ENCODE measurements around the gene NPHS1. TPM values are rescaled to one million over a fixed set of nuclear protein-coding genes. Genes with fewer than 3 reads are reported as not detected.

NPHS1 gene
- total RNA-seq, 2 experiments from 2014 or later: not detected

DNA sequence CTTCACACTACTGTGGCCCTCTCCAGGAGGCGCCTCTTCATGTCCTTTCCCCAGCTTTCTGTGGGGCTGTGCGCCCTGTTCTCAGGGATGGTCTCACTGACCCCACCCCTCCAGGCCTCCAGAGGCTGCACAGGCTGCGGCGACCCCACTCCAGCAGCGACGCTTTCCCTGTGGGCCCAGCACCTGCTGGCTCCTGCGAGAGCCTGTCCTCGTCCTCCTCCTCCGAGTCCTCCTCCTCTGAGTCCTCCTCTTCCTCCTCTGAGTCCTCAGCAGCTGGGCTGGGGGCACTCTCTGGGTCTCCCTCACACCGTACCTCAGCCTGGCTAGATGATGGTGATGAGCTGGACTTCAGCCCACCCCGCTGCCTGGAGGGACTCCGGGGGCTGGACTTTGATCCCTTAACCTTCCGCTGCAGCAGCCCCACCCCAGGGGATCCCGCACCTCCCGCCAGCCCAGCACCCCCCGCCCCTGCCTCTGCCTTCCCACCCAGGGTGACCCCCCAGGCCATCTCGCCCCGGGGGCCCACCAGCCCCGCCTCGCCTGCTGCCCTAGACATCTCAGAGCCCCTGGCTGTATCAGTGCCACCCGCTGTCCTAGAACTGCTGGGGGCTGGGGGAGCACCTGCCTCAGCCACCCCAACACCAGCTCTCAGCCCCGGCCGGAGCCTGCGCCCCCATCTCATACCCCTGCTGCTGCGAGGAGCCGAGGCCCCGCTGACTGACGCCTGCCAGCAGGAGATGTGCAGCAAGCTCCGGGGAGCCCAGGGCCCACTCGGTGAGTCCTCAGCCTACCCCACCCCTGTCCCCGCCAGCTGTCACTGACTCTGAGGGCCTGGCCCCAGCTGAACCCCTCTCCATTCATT, 65.8 kb downstream of the NPHS1 start:
- H3K36me3 Mint-ChIP-seq: peaks cover 3% of the 10 kb centered on the region
- H3K4me1 Mint-ChIP-seq (ENCODE audit: low read depth): no peaks in the 10 kb centered on the region
- no peak overlapping the region for H3K4me3 Mint-ChIP-seq
- no peaks in the 10 kb centered on the region for H3K9me3 Mint-ChIP-seq
- DNase-seq: no peak
- ChIA-PET CTCF (no interaction called here), POLR2A (interaction anchor here (1.0 kb wide), 1 partner anchor 49 kb away, joined by 3 read pairs; no protein-coding TSS in a partner anchor)
- no peaks in the 10 kb centered on the region for H3K27me3 Mint-ChIP-seq
- H3K27ac Mint-ChIP-seq: no peak overlapping the region
- intact Hi-C loops (cut with micrococcal nuclease): no loop called here

DNA sequence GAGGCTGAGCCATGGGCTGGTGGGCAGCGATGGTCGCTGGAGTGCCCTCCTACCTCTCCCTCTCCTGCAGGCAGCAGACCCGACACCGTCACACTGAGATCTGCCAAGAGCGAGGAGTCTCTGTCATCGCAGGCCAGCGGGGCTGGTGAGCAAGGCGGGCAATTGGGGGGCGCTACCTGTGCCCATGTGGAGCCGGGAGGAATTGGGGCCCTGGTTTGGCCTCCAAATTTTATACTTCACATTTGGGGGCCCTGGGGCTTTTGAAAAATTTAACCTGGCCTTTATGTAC, 67.0 kb downstream of the NPHS1 start:
- Mint-ChIP-seq H3K4me3 (no peak overlapping the region), H3K36me3 (peaks cover 3% of the 10 kb centered on the region), H3K9me3 (no peaks in the 10 kb centered on the region), H3K4me1 (ENCODE audit: low read depth) (no peaks in the 10 kb centered on the region), H3K27me3 (no peaks in the 10 kb centered on the region), H3K27ac (no peak overlapping the region)
- POLR2A ChIA-PET: no interaction called here
- intact Hi-C loops (cut with micrococcal nuclease): no loop called here
- CTCF ChIA-PET: no interaction called here
- DNase-seq: no peak

DNA sequence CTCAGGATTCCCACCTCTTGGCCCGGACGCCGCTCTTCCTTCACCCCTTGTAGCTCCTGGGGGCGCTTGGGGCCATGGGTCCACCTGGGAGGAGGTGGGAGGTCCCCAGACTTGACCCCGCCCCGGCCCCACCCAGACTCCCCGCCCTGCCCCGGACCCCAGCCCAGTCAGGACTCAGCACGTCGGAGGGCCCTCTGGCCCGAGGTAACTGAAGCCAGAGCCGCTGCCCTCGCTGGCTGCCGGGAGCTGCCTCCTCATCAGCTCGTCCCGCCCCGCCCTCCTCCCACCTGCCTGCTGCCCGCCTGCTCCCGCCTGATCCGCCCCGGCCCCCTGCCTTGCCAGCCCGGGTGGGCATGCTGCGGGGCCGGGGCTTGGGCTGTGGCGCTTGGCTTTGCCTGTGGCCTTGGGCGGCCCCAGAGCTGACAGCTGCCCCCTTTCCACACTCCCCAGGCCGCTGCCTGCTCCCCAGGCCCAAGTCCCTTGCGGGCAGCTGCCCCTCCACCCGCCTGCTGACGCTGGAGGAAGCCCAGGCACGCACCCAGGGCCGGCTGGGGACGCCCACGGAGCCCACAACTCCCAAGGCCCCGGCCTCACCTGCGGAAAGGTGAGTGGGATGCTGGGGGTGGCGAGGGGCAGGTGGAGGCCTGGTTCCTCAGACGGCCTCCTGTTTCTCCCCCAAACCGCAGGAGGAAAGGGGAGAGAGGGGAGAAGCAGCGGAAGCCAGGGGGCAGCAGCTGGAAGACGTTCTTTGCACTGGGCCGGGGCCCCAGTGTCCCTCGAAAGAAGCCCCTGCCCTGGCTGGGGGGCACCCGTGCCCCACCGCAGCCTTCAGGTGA, 67.6 kb downstream of the NPHS1 start:
- intact Hi-C loops (cut with micrococcal nuclease): no loop called here
- Mint-ChIP-seq H3K27ac (no peak overlapping the region), H3K4me1 (ENCODE audit: low read depth) (no peaks in the 10 kb centered on the region), H3K27me3 (no peaks in the 10 kb centered on the region), H3K9me3 (no peaks in the 10 kb centered on the region), H3K4me3 (no peak overlapping the region), H3K36me3 (peaks cover 3% of the 10 kb centered on the region)
- POLR2A ChIA-PET: interaction anchor here (0.6 kb wide), 1 partner anchor 330 kb away, joined by 3 read pairs; no protein-coding TSS in a partner anchor
- CTCF ChIA-PET: no interaction called here
- DNase-seq: no peak

DNA sequence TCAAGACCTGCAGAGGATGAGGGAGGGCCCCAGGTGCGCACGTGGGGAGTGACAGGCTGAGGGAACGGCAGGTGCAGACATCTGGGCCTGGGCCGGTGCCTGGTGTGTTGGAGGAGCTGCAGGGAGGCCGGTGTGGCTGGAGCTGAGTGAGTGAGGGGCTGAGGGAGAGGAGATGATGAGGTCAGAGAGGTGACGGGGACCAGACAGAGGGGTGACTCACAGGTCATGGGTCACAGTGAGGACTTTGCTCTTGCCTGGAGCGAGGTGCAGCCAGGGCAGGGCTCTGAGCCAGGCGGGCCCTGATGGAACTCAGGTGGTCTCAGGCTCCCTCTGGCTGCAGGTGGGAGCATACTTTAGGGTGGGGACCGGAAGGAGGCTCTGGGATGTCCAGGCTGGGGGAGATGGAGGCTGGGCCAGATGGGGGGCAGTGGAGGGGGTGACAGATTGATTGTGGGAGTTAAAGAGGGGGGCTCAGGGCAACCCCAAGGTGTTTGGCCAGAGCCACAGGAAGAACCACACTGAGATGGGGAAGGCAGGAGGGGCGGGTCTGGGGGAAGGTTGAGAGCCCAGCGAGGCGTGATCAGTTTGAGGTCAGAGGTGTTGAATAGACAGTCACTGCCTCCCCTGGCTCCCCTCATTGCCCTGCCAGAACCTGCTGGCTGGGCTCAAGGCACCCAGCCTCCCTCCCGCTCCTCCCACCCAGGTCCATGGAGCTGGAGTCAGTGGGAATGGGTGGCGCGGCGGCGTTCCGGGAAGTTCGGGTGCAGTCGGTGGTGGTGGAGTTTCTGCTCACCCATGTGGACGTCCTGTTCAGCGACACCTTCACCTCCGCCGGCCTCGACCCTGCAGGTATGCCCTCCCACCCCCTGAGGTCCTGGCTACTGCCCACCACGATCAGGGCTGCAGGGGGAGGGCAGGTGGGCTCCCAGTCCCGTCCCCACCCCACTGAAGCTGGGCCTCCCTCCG, 68.6 kb downstream of the NPHS1 start:
- Mint-ChIP-seq H3K4me3 (no peak overlapping the region), H3K27ac (no peak overlapping the region), H3K36me3 (peaks cover 3% of the 10 kb centered on the region), H3K9me3 (no peaks in the 10 kb centered on the region), H3K4me1 (ENCODE audit: low read depth) (no peaks in the 10 kb centered on the region), H3K27me3 (no peaks in the 10 kb centered on the region)
- no peak for DNase-seq
- intact Hi-C loops (cut with micrococcal nuclease): no loop called here
- CTCF ChIA-PET: no interaction called here
- POLR2A ChIA-PET: no interaction called here

DNA sequence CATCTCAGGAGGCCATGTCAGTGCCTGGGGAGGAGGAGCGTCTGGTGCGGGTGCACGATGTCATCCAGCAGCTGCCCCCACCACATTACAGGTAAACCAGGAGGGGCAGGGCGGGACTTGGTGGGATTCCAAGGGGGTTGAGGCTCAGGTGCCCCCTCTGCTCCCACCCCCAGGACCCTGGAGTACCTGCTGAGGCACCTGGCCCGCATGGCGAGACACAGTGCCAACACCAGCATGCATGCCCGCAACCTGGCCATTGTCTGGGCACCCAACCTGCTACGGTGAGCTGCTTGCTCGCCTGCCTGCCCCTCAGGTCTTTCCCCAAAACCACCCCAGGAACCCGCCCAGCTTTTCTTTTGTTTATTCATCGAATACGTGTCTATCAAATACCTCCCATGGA, 69.7 kb downstream of the NPHS1 start:
- DNase-seq: no peak
- Mint-ChIP-seq H3K4me1 (ENCODE audit: low read depth) (no peaks in the 10 kb centered on the region), H3K27ac (no peak overlapping the region), H3K4me3 (no peak overlapping the region), H3K9me3 (no peaks in the 10 kb centered on the region), H3K27me3 (no peaks in the 10 kb centered on the region), H3K36me3 (peaks cover 3% of the 10 kb centered on the region)
- CTCF ChIA-PET: no interaction called here
- intact Hi-C loops (cut with micrococcal nuclease): no loop called here
- POLR2A ChIA-PET: no interaction called here

DNA sequence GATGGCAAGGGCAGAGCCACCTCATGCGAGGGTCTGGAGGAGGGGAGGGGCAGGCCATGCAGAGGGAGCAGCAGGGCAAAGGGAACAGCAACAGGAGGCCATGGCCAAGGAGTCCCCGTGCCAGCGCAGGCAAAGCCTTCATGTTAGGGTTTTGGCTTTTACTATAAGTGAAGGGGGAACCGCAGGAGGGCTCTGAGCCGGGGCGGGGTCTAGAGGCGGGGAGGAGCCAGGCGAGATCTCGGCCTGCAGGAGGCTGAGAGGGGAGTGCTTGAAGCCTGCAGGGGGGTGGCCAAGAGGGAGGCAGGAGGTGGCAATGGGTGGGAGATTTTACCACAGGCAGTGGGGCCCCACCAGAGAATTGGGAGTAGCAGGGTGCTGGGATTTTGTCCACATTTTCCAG, 70.7 kb downstream of the NPHS1 start:
- Mint-ChIP-seq H3K27ac (no peak overlapping the region), H3K27me3 (no peaks in the 10 kb centered on the region), H3K4me1 (ENCODE audit: low read depth) (peaks cover 4% of the 10 kb centered on the region), H3K36me3 (peaks cover 3% of the 10 kb centered on the region), H3K4me3 (no peak overlapping the region), H3K9me3 (no peaks in the 10 kb centered on the region)
- DNase-seq: no peak
- CTCF ChIA-PET: no interaction called here
- POLR2A ChIA-PET: no interaction called here
- intact Hi-C loops (cut with micrococcal nuclease): no loop called here

DNA sequence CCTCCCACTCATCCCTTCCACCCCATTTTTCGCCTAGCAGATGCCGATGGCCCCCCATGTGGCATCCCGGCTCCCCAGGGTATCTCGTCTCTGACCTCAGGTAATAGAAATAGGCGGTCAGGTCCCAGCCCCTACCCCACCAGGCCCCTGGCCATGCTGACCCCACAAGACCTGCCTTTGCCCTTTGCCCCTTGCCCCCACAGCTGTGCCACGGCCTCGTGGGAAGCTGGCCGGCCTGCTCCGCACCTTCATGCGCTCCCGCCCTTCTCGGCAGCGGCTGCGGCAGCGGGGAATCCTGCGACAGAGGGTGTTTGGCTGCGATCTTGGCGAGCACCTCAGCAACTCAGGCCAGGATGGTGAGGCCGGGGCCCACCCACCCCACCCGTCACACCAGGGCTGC, 71.6 kb downstream of the NPHS1 start:
- POLR2A ChIA-PET: no interaction called here
- H3K9me3 Mint-ChIP-seq: no peaks in the 10 kb centered on the region
- H3K27ac Mint-ChIP-seq: no peak overlapping the region
- peaks cover 3% of the 10 kb centered on the region for H3K36me3 Mint-ChIP-seq
- peaks cover 9% of the 10 kb centered on the region for H3K4me1 Mint-ChIP-seq (ENCODE audit: low read depth)
- intact Hi-C loops (cut with micrococcal nuclease): no loop called here
- CTCF ChIA-PET: no interaction called here
- no peak overlapping the region for H3K4me3 Mint-ChIP-seq
- no peak for DNase-seq
- H3K27me3 Mint-ChIP-seq: no peaks in the 10 kb centered on the region

DNA sequence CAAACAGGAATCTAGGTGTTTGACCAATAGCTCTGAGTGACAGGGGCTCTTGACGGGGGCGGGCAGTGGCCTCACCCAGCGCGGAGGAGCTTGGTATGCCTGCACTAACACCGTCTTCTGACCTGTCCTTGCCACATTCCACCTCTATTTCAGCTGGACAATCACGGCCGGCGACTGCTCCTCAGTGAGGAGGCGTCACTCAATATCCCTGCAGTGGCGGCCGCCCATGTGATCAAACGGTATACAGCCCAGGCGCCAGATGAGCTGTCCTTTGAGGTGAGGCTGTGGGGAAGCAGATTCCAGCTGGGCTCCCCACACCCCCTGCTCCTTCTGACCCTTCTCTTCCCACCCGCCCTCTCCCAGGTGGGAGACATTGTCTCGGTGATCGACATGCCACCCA, 72.2 kb downstream of the NPHS1 start:
- ChIA-PET CTCF (no interaction called here), POLR2A (no interaction called here)
- DNase-seq: no peak
- Mint-ChIP-seq H3K27ac (no peak overlapping the region), H3K36me3 (peaks cover 3% of the 10 kb centered on the region), H3K4me1 (ENCODE audit: low read depth) (peaks cover 9% of the 10 kb centered on the region), H3K4me3 (no peak overlapping the region), H3K9me3 (no peaks in the 10 kb centered on the region), H3K27me3 (no peaks in the 10 kb centered on the region)
- intact Hi-C loops (cut with micrococcal nuclease): no loop called here

DNA sequence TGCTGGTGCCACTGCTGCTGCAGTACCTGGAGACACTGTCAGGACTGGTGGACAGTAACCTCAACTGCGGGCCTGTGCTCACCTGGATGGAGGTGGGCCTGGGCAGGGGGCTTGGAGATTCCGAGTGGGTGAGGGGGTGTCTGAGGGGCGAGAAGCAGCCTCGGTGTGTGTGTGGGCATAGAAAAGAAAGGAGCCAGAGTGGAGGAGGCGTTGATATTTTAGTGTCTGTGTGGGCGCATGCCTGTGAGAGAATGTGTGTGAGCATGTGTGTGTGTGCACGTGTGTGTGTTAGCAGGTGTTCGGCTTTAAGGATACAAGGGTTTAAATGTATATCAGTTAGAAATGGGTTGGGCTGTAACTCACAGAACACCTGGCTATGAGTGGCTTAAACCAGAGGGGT, 73.3 kb downstream of the NPHS1 start:
- no peaks in the 10 kb centered on the region for H3K9me3 Mint-ChIP-seq
- CTCF ChIA-PET: no interaction called here
- H3K36me3 Mint-ChIP-seq: peaks cover 3% of the 10 kb centered on the region
- H3K27me3 Mint-ChIP-seq: no peaks in the 10 kb centered on the region
- no peak overlapping the region for H3K27ac Mint-ChIP-seq
- no peak overlapping the region for H3K4me3 Mint-ChIP-seq
- DNase-seq: no peak
- POLR2A ChIA-PET: interaction anchor here (0.6 kb wide), 1 partner anchor 242 kb away, joined by 3 read pairs; no protein-coding TSS in a partner anchor
- H3K4me1 Mint-ChIP-seq (ENCODE audit: low read depth): peaks cover 15% of the 10 kb centered on the region
- intact Hi-C loops (cut with micrococcal nuclease): no loop called here

DNA sequence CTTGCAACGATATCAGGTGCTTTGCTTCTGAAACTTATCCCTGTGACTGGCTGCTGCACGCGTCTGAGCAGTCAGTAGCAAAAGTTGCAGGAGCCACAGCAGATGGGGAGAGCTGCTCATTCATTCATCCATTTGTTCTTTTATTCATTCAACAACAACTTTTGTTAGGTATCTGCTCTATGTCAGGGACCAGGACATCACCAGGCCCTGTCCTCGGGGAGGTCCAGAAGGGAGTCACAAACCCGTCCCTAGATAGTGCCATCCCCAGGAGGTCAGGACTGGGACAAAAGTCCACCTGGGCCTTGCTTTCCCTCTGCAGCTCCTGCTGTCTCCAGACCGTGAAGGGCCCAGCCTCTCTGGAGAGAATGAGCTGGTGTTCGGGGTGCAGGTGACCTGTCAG, 74.3 kb downstream of the NPHS1 start:
- POLR2A ChIA-PET: no interaction called here

DNA sequence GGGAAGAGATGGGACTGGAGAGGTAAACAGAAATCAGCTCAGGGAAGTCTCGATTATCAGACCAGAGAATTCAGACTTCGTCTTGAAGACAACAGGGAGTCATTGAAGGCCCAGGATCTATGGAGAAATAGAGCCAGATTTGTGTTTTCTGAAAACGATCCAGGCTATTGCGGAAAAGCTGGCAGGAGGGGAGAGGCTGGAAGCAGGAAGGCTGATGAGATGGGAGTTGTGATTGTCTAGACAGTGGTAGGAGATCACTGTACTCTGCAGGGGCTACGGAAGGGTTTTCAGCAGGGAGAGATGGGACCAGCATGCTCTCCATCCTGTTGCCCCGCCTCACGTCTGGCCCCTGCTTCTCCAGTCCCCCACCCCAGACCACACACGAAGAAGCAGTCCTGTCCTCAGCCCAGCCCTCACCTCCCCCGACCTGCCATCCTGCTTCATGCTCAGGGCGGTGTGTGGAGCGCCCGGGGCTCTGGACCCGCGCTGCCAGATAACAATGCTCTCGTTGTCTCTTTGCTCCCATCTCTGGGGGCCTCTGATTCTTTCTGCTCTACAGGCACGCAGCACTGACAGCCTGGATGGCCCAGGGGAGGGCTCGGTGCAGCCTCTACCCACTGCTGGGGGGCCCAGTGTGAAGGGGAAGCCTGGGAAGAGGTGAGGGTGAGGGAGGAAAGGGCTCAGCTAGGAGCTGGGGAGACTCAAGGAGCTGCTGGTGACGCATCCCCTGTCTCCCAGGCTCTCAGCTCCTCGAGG, 75.0 kb downstream of the NPHS1 start:
- POLR2A ChIA-PET: interaction anchor here (1.5 kb wide), 1 partner anchor 82 kb away, joined by 4 read pairs; no protein-coding TSS in a partner anchor
- peaks cover 1% of the 10 kb centered on the region for H3K36me3 Mint-ChIP-seq
- H3K27ac Mint-ChIP-seq: no peak overlapping the region
- no peaks in the 10 kb centered on the region for H3K27me3 Mint-ChIP-seq
- H3K4me3 Mint-ChIP-seq: peak overlapping the region; percentile 71
- intact Hi-C loops (cut with micrococcal nuclease): no loop called here
- H3K4me1 Mint-ChIP-seq (ENCODE audit: low read depth): peaks cover 15% of the 10 kb centered on the region
- no peak for DNase-seq
- no peaks in the 10 kb centered on the region for H3K9me3 Mint-ChIP-seq
- CTCF ChIA-PET: interaction anchor here (0.6 kb wide), 1 partner anchor 126 kb away, joined by 3 read pairs; no protein-coding TSS in a partner anchor

More for the DNA sequence above, 74.3 kb downstream of the NPHS1 start:
- no peaks in the 10 kb centered on the region for H3K27me3 Mint-ChIP-seq
- no peak for DNase-seq
- H3K4me3 Mint-ChIP-seq: peak overlapping the region; percentile 23
- H3K9me3 Mint-ChIP-seq: no peaks in the 10 kb centered on the region
- H3K27ac Mint-ChIP-seq: no peak overlapping the region
- peaks cover 15% of the 10 kb centered on the region for H3K4me1 Mint-ChIP-seq (ENCODE audit: low read depth)
- peaks cover 3% of the 10 kb centered on the region for H3K36me3 Mint-ChIP-seq
- CTCF ChIA-PET: no interaction called here
- intact Hi-C loops (cut with micrococcal nuclease): no loop called here

Measured in activated CD4-positive, alpha-beta memory T cell treated with anti-CD3 and anti-CD28 coated beads for 36 hours (primary cell).